Body of pancreas (tissue), 4 donors: ENCODE data around the gene KCTD15. TPM values are rescaled to one million over a fixed set of nuclear protein-coding genes. Genes with fewer than 3 reads are reported as not detected.
A peak's percentile ranks its signal among the peaks of the same experiment; 100 is the strongest.

Experiments
- ATAC-seq: fragments of 150-250 bp; one replicate; pipeline ENCODE4 v1.9.1; 2016
- DNase-seq, 4 donors: peaks; one replicate each; pipeline ENCODE4 v3.0.0-alpha.2; 2019
- H3K27ac ChIP-seq, 4 donors: fragments of 200-600 bp; sonication (generic); 1 replicate in 3 of 4; 2 replicates in 1 of 4; pipeline versions ENCODE4 v1.5.1 to v1.6.1; 2016 to 2019; ENCODE audit warnings: mild to moderate bottlenecking in 1 of 4, mixed read lengths in 1 of 4, moderate library complexity in 1 of 4
- H3K27me3 ChIP-seq, 2 donors: fragments of 200-600 bp; sonication (generic); one replicate each; pipeline ENCODE4 v1.6.0; 2016; ENCODE audit warnings: mild to moderate bottlenecking in 1 of 2
- H3K36me3 ChIP-seq, 2 donors: fragments of 200-600 bp; sonication (generic); replicated peaks in 1 of 2; 2 replicates each; pipeline ENCODE4 v1.5.1; 2016; ENCODE audit warnings: low read depth in 2 of 2; ENCODE audit not compliant: insufficient read depth in 1 of 2
- H3K4me1 ChIP-seq: fragments of 200-600 bp; sonication (generic); one replicate; pipeline ENCODE4 v1.6.0; 2016
- H3K4me3 ChIP-seq, 2 donors: fragments of 200-600 bp; sonication (generic); 1 replicate in 1 of 2; 2 replicates in 1 of 2; pipeline ENCODE4 v1.5.1; 2016 to 2019
- H3K9me3 ChIP-seq, 3 donors: fragments of 200-600 bp; sonication (generic); 1 replicate in 2 of 3; 2 replicates in 1 of 3; pipeline ENCODE4 v1.5.1; 2016
- POLR2A ChIP-seq, 3 donors: fragments of 450-650 bp; IDR thresholded peaks; one replicate each; pipeline ENCODE4 v1.6.1; 2016; ENCODE audit warnings: antibody characterized with exemption in 3 of 3, mild to moderate bottlenecking in 2 of 3
- WGBS, 2 donors: methylation state at CpG; one replicate each; pipeline ENCODE4 v1.1.5; 2017; 5-methylcytosine and 5-hydroxymethylcytosine counted together
- intact Hi-C: fragments of 100-400 bp; cut with DNase I; formaldehyde crosslinking; loops from one replicate; pipeline ENCODE4 v1.15.1; 2023
- total RNA-seq, 2 donors: library from RNA; depleted of rRNA; stranded (reverse); fragments of >200 nt; gene quantifications; one replicate each; pipeline ENCODE4 v1.1.0, GENCODE V29; 2016
- TF ChIP-seq, protein P1 (sequence below), 7 experiments: fragments of 450-650 bp in 4 of 7; fragments of 200-600 bp in 3 of 7; sonication (generic) in 3 of 7; IDR thresholded peaks; one replicate each; pipeline ENCODE4 v1.5.1; 2016 to 2019; ENCODE audit warnings: antibody characterized with exemption in 7 of 7

The KCTD15 gene
- total RNA-seq, 2 donors from 2014 or later: 31.6 to 52.1 TPM

DNA sequence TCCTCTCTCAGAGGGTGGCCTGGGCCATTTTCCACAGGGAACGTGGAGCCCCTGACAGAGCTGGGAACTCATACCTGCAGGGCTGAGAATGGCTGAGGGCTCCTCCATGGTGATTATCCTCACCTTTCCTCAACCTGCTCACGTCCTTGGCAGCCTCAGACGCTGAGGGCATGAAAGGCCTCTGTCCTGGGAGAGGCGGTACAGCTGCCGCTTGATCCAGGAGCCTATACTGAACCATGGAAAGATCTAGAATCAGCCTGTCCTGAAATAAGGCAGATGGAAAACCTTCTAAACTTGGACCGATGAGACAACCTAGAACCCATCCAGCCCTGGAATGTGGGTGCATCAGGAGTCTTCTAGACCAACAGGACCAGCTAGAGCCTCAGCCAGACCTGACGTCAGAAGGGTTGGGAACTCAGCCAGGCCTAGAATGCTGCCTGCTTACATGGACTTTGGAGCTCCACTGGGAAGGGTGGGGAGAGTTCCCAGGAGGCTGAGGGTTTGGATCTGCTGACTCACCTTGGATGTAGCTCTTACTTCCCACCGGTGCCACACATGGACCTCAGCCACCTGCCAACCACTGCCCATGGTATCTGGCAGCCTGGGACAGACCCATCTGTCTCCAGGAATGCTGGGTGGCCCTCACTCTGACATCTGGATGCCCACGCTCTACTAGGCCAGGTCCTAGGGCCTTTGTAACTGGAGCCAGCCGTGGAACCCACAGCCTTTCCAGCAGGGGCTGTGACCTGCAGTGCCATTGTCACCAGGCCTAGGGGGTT is 7.5 kb downstream of the KCTD15 start:
- TF ChIP-seq POLR2A (IDR thresholded peaks at IDR 0.05): no peak
- TF ChIP-seq, protein P1, sequence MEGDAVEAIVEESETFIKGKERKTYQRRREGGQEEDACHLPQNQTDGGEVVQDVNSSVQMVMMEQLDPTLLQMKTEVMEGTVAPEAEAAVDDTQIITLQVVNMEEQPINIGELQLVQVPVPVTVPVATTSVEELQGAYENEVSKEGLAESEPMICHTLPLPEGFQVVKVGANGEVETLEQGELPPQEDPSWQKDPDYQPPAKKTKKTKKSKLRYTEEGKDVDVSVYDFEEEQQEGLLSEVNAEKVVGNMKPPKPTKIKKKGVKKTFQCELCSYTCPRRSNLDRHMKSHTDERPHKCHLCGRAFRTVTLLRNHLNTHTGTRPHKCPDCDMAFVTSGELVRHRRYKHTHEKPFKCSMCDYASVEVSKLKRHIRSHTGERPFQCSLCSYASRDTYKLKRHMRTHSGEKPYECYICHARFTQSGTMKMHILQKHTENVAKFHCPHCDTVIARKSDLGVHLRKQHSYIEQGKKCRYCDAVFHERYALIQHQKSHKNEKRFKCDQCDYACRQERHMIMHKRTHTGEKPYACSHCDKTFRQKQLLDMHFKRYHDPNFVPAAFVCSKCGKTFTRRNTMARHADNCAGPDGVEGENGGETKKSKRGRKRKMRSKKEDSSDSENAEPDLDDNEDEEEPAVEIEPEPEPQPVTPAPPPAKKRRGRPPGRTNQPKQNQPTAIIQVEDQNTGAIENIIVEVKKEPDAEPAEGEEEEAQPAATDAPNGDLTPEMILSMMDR (IDR thresholded peaks at IDR 0.05): no peak
- DNase-seq (peak; percentile 94 to 97 (median 96)), ATAC-seq (peak; percentile 98)
- 28 to 39% methylated on average over 6 to 10 of the region's 10 CpGs for WGBS, 2 donors
- Histone ChIP-seq H3K36me3 (peaks cover 0 to 5% of the 10 kb centered on the region in 2 donors), H3K4me1 (peaks cover 28% of the 10 kb centered on the region), H3K27me3 (no peaks in the 10 kb centered on the region), H3K9me3 (no peaks in the 10 kb centered on the region), H3K4me3 (no peak overlapping the region), H3K27ac (peak overlapping the region; percentile 22 to 76 (median 58))
- intact Hi-C loops: no loop called here

DNA sequence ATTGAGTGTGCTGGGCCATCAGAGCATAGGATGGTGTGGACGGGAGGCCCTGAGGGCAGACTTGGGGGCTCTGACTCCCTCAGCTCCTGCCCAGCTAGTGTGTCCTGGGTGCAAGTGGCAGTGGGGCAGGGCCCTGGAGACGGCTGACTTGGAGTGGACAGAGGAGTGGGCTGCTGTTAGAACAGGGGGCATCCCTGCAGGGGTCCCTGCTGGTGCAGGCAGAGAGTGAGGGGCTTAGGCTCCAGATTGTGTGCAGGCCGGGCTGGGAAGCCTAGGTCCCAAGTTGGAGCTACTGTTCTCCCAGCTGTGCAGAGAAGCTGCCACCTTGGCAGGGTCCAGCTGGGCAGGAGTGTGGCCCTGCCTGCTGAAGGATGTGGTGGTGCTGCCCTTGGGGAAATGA is 8.6 kb downstream of the KCTD15 start:
- WGBS, 2 donors: 92% methylated on average over 3 of the region's 3 CpGs; no CpG with 5 or more reads in 1 of the 2 donors
- no peak overlapping the region for H3K27ac ChIP-seq
- H3K9me3 ChIP-seq: no peaks in the 10 kb centered on the region
- peaks cover 0 to 5% of the 10 kb centered on the region in 2 donors for H3K36me3 ChIP-seq
- DNase-seq (no peak), ATAC-seq (no peak)
- intact Hi-C loops: no loop called here
- no peaks in the 10 kb centered on the region for H3K27me3 ChIP-seq
- H3K4me1 ChIP-seq: peaks cover 25% of the 10 kb centered on the region
- H3K4me3 ChIP-seq: no peak overlapping the region
- TF ChIP-seq POLR2A (IDR thresholded peaks at IDR 0.05): no peak
- TF ChIP-seq, protein P1 (IDR thresholded peaks at IDR 0.05): no peak

DNA sequence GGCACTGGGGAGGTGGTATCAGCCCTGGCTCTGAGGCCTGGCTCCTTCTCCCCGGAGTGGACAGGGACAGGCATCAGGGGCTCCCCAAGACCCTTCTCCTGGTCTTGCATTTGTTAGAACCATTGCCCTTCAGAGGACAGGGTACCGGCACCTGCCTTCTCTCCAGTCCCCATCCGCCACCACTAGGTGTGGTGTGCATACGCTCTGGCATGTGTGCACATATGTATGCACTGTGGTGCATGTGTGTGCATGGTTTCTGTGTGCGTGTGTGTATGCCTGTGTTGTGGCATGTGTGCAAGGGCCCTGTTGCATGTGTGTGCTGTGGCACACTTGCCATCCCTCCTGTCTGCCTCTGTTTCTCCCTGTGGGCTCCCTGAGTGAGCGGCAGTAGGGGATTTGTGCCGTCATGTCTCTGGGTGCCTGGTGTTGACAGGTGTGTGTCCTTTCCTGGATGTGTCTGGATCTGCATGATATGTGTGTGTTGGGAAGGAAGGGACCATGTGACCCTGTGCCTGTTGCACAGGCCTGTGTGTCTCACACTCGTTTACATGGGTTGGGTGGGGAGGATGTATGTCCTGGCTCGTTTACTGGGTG is 9.3 kb downstream of the KCTD15 start:
- Histone ChIP-seq H3K36me3 (peaks cover 0 to 5% of the 10 kb centered on the region in 2 donors), H3K9me3 (no peaks in the 10 kb centered on the region), H3K27ac (no peak overlapping the region), H3K4me1 (peaks cover 25% of the 10 kb centered on the region), H3K4me3 (no peak overlapping the region), H3K27me3 (no peaks in the 10 kb centered on the region)
- intact Hi-C loops: no loop called here
- ATAC-seq (no peak), DNase-seq (no peak)
- no peak for TF ChIP-seq POLR2A (IDR thresholded peaks at IDR 0.05)
- TF ChIP-seq, protein P1 (IDR thresholded peaks at IDR 0.05): no peak
- WGBS, 2 donors: 88 to 92% methylated on average over 6 to 9 of the region's 9 CpGs

DNA sequence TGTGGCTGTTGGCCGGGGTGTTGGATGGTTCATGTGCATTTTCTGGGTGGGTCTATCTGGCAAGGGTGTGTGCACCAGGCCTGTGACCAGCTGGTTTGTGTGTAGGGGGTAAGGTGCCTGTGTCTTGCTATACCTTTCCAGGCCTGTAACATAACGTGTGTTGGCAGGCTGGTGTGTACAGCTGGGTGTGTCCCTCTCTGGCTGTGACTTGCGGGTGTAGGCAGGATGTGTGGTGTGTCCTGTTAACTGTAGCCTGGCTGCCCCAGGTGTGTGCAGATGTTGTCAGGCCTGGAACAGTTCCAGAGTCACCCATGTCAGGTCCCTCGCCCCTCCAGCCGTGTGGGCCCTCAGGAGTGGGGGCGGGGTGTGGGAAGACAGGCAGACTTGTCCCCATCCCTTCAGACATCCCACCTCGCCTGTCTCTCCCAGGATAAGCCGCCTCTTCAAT is 9.8 kb downstream of the KCTD15 start:
- TF ChIP-seq, protein P1 (IDR thresholded peaks at IDR 0.05): no peak
- TF ChIP-seq POLR2A (IDR thresholded peaks at IDR 0.05): no peak
- intact Hi-C loops: no loop called here
- peaks cover 0 to 3% of the 10 kb centered on the region in 2 donors for H3K36me3 ChIP-seq
- H3K4me3 ChIP-seq: no peak overlapping the region
- no peaks in the 10 kb centered on the region for H3K9me3 ChIP-seq
- WGBS, 2 donors: 85 to 89% methylated on average over 3 to 8 of the region's 8 CpGs
- peaks cover 25% of the 10 kb centered on the region for H3K4me1 ChIP-seq
- no peaks in the 10 kb centered on the region for H3K27me3 ChIP-seq
- H3K27ac ChIP-seq: no peak overlapping the region
- DNase-seq: no peak
- no peak for ATAC-seq
